ENCODE results near the gene CCDC120.

CCDC120 gene

DNA sequence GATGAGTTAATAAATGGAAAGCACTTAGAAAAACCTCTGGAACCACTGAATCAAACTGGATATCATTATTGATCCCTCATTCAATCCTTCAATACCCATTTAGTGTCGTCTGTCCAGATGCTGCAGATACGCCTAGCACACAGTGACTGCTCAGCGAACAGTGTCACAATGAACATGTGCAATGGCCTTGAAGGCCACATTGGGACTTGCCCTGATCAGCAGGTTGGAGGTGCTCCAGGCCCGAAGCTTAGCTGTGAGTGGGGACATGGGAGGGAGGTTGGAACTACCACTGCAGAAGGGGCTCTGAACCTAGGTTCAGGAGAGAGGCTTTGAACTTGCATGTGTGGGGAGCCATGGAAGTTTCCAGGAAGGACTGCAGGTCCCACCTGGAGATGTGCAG is 47.5 kb downstream of the CCDC120 start:
- no peak for DNase-seq

- DNase-seq, result no peak
Observed at GRCh38 chrX:49106930-49107329, 48.1 kb downstream of the CCDC120 start.

DNA sequence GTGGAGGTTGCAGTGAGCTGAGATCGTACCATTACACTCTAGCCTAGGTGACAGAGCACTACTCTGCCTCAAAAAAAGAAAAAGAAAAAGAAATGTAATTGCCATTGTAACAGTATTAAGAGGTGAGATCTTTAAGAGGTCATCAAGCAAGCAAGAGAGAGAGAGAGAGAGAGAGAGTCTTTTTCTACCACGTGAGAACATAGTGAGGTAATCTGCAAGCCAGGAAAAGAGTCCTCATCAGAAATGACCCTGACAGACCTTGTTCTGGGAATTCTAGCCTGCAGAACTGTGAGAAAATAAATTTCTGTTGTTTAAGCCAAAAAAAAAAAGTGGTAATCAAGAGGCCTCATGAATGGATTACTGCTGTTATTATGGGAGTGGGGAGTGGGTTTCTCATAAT is 49.8 kb downstream of the CCDC120 start:
- no peak for DNase-seq

DNA sequence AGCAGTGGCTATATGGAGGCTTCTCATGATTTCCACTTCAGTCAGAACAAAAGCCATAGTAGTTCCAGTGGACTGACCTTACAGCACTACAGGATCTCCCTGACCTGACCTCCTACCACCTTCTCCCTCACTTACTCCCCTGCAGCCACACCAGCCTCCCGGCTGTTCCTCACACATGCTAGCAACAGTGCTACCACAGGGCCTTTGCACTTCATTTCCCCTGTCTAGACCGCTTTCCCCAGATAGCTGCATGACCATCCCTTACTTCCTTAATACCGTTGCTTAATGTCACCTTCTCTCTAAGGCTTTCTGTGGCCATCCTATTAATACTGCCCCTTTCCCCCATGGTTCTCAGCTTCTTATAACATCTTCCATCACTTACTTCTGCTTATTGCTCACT is 51.6 kb downstream of the CCDC120 start:
- DNase-seq, result no peak

- DNase-seq, result no peak
Observed at GRCh38 chrX:49111791-49112190, 53.0 kb downstream of the CCDC120 start.

GRCh38 chrX:49116076-49116475 is 57.3 kb downstream of the CCDC120 start:
- DNase-seq, result no peak

DNA sequence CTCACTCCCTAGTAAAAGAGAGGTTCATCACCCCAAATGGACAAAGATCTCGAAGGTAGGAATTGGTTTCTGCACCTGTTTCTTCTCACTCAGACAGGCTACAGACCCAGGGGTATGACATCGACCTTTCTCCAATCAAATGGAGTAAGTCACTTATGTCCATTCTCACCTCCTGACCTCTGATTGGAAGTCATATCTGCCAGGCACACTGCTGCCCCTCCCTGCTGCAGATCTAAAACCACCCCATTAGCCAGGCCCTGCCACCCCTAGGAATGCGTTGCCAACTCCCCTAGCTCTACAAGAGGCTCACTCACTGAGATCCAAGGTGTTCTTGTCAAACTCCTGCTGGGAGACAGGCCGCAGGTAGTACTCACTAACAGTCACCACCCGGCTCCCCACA is 57.9 kb downstream of the CCDC120 start:
- no peak for DNase-seq

DNA sequence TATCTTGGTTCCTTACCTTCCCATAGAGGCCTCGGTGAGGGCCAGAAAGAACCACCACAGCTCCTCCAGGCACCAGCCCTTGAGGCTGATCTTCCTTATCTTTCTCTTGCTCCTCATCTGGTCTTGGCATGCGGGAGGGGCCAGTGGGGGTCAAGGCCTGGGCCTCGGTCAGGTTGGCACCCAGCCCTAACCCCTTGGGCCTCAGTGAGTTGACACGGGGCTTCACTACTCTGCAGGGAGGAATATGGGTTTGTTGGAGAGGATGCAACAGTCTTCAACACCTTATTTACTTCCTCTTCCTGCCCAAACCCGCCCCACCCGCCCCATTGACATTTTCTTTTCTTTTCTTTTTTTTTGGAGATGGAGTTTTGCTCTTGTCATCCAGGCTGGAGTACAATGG is 58.8 kb downstream of the CCDC120 start:
- no peak for DNase-seq
